GM08714 (cell line): ENCODE results near the gene CNTN2.

ENCODE experiments used
- H3K4me3 ChIP-seq: fragments of 200-500 bp; sonication (Bioruptor generic); 2 replicates; pipeline ENCODE4 v1.5.1; 2014; ENCODE audit warnings: mild to moderate bottlenecking, low read length, inconsistent platforms
- ZNF274 ChIP-seq: IDR thresholded peaks from 2 replicates; pipeline ENCODE4 v1.6.1; 2012; ENCODE audit warnings: mild to moderate bottlenecking, low read depth, low read length

Gene CNTN2, protein sequence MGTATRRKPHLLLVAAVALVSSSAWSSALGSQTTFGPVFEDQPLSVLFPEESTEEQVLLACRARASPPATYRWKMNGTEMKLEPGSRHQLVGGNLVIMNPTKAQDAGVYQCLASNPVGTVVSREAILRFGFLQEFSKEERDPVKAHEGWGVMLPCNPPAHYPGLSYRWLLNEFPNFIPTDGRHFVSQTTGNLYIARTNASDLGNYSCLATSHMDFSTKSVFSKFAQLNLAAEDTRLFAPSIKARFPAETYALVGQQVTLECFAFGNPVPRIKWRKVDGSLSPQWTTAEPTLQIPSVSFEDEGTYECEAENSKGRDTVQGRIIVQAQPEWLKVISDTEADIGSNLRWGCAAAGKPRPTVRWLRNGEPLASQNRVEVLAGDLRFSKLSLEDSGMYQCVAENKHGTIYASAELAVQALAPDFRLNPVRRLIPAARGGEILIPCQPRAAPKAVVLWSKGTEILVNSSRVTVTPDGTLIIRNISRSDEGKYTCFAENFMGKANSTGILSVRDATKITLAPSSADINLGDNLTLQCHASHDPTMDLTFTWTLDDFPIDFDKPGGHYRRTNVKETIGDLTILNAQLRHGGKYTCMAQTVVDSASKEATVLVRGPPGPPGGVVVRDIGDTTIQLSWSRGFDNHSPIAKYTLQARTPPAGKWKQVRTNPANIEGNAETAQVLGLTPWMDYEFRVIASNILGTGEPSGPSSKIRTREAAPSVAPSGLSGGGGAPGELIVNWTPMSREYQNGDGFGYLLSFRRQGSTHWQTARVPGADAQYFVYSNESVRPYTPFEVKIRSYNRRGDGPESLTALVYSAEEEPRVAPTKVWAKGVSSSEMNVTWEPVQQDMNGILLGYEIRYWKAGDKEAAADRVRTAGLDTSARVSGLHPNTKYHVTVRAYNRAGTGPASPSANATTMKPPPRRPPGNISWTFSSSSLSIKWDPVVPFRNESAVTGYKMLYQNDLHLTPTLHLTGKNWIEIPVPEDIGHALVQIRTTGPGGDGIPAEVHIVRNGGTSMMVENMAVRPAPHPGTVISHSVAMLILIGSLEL

DNA sequence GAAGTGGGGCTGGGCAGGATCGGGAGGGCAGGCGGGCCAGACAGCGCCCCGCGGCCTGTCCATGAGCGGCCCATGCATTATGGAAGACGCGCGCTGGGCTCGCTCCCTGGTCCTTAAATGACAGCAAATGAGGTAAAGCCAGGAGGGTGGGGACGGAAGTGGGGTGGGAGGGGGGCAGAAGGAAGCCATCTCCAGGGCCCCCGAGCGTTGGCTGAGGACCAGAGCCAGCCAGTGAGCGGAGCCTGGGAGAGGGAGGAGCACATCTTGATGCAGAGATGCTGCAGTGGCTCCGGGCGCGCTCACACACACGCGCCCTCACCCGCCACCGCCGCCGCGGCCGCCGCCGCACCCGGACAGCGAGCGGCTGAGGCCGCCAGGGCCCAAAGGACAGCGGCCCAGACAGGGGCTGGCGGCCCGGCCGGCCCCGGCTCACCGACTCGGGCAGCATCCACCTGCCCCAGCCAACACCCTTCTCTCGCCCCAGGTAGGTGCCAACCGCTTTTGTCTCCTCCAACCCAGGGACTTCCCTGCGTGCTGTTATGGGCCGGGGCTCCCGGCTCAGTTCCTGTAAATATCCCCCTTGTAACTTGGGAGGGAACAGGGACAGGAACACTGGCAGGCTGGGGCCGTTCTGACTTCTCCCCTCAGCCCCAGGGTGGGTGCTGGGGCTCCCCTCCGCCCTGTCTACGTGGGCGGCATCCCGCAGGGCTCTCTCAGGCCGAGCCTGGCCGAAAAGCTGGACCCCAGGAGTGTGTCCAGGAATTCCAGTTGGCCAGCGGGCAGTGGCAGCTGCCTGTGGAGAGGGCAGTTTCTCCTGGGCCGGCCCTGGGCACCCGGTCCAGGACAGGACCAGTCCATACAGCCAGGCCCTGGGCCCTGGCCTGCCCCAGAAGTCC is at the start of gene CNTN2:
CNTN2 (plus strand) TSS at position 302 of the 896 bp plus-strand sequence. CDS start 9,974 bp downstream, outside the sequence.
- TF ChIP-seq ZNF274 = no peak
- no peak within 1 kb of the TSS for H3K4me3 ChIP-seq

GRCh38 chr1:204994086-204994862 is 48.7 kb upstream of the CNTN2 start:
- no peak overlapping the region for H3K4me3 ChIP-seq

DNA sequence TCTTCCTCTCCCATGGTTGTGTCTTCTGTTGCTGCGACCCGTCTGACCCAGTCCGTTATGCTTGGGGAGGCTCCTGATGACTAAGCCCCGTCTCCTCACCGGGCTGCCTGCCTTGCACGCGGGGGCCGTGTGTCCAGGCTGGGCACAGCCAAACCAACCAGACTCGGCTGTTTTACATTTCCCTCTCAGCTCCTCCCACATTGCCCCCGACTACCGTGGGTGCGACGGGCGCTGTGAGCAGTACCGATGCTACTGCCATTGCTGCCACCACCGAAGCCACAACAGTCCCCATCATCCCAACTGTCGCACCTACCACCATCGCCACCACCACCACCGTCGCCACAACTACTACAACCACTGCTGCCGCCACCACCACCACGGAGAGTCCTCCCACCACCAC is 46.0 kb upstream of the CNTN2 start:
- no peak overlapping the region for H3K4me3 ChIP-seq
- no peak for TF ChIP-seq ZNF274

More at GRCh38 chr1:204994086-204994862, 48.7 kb upstream of the CNTN2 start:
- TF ChIP-seq ZNF274 = no peak

DNA sequence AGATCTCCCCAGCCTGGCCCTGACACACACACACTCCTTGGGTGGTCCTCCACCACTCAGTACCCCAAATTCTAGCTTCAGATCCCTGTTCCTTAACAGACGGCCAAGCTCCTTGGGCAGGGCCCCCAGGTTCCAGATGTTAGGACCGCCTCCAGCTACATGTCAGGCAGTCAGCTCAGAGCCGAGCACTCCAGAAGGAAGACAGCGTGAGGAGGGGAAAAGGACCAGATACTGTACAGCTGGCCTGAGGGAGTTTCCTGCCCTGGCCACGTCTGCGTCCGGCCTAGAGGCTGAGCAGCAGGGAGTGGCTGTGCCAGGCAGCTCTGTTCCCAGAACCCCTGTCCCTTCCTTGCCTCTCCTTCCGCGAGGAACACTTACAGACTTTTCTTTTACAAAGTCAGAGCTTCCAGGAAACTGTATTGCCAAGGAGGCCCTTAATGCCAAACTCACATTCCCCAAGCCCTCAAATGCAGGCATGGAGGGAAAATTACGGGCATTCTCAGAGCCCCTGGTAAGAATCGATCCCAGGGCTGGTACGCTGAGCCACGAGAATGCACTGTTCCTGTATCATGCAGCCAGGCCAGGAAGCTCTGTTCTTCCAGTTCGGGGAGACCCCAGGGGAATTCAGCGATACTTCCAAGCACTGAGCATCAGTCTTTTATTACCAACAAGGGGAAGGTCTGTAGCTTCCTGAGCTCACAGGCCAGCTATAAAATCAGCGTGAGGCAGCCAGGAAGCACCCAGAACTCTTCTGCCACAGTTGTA is 45.2 kb upstream of the CNTN2 start:
- TF ChIP-seq ZNF274 = no peak
- no peak overlapping the region for H3K4me3 ChIP-seq

- H3K4me3 ChIP-seq = no peak overlapping the region
- TF ChIP-seq ZNF274 = no peak
These were observed 41.9 kb upstream of the CNTN2 start for GRCh38 chr1:205001162-205001561.

- no peak for TF ChIP-seq ZNF274
- no peak overlapping the region for H3K4me3 ChIP-seq
These were observed 40.3 kb upstream of the CNTN2 start for GRCh38 chr1:205002705-205003104.

- H3K4me3 ChIP-seq = no peak overlapping the region
- TF ChIP-seq ZNF274 = no peak
These were observed 39.5 kb upstream of the CNTN2 start for GRCh38 chr1:205003358-205004131.

- TF ChIP-seq ZNF274 = no peak
These were observed 38.7 kb upstream of the CNTN2 start for GRCh38 chr1:205004351-205004750.

GRCh38 chr1:205008896-205009295 is 34.1 kb upstream of the CNTN2 start:
- no peak for TF ChIP-seq ZNF274
- no peak overlapping the region for H3K4me3 ChIP-seq

More at GRCh38 chr1:205004351-205004750, 38.7 kb upstream of the CNTN2 start:
- no peak overlapping the region for H3K4me3 ChIP-seq

GRCh38 chr1:205009670-205010069 is 33.3 kb upstream of the CNTN2 start:
- TF ChIP-seq ZNF274 = no peak
- H3K4me3 ChIP-seq = no peak overlapping the region

DNA sequence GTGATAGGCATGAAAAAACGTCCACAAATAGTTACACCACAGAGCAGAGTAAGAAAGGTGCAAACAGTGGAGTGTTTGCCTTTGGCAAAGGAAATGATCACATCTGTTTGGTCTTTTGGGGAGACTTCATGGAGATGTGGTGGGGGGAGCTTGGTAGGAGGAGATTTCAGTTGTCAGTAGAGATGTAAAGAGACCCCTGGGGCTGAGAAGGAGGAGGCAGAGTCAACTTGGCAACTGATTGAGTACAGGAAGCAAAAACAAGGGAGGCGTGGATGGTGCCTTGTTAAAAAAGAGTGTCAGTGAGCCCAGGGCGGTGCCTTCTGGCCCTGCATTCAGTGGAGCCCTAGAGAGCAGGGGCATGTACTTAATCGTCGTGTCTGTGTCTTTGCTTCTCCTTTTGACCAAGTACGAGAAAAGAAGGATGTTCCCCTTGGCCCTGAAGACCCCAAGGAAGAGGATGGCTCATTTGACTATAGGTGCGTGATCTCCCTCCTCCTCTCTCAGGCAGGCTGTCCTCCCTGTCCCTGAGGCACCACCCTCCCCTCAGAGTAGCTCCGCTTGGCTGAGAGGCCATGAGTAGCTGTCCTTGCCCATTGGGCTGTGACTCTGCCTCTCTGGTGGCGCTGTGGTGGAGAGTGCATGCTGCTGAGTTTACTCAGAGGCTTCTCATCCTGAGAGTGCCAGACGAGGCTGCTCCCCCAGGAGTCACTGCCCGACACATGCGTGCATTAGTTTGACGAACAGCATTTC is 30.4 kb upstream of the CNTN2 start:
- no peak for TF ChIP-seq ZNF274
- no peak overlapping the region for H3K4me3 ChIP-seq
